ENCODE measurements around the gene ACTR8. TPM values are rescaled to one million over a fixed set of nuclear protein-coding genes. Genes with fewer than 3 reads are reported as not detected.

The ACTR8 gene
- total RNA-seq, 1 donor from 2014 or later, result 47.3 TPM

- intact Hi-C loops (cut with micrococcal nuclease), result loop anchor here (10.0 kb wide), 1 partner anchor 1176 kb away; the partner anchor contains the start of genes GLT8D1 and SPCS1
Observed at GRCh38 chr3:53880396-53881345, 1.3 kb downstream of the ACTR8 start.

- intact Hi-C loops (cut with micrococcal nuclease), result no loop called here
Observed at GRCh38 chr3:53865732-53866499, 16.0 kb downstream of the ACTR8 start.

GRCh38 chr3:53863145-53863544 is 18.8 kb downstream of the ACTR8 start:
- intact Hi-C loops (cut with micrococcal nuclease), result no loop called here

- intact Hi-C loops (cut with micrococcal nuclease), result no loop called here
Observed at GRCh38 chr3:53862241-53862640, 19.7 kb downstream of the ACTR8 start.

- intact Hi-C loops (cut with micrococcal nuclease), result no loop called here
Observed at GRCh38 chr3:53860196-53860595, 21.8 kb downstream of the ACTR8 start.

GRCh38 chr3:53859178-53859577 is 22.8 kb downstream of the ACTR8 start:
- intact Hi-C loops (cut with micrococcal nuclease), result no loop called here

- intact Hi-C loops (cut with micrococcal nuclease), result no loop called here
Observed at GRCh38 chr3:53858096-53858741, 23.7 kb downstream of the ACTR8 start.

GRCh38 chr3:53856964-53857363 is 25.0 kb downstream of the ACTR8 start:
- intact Hi-C loops (cut with micrococcal nuclease), result no loop called here

GRCh38 chr3:53850895-53851294 is 31.1 kb downstream of the ACTR8 start:
- intact Hi-C loops (cut with micrococcal nuclease), result no loop called here

- intact Hi-C loops (cut with micrococcal nuclease), result loop anchor here (2.0 kb wide), 1 partner anchor 97 kb away; no protein-coding TSS in a partner anchor
Observed at GRCh38 chr3:53849916-53850315, 32.0 kb downstream of the ACTR8 start.

GRCh38 chr3:53846851-53847155 is 35.1 kb downstream of the ACTR8 start:
- intact Hi-C loops (cut with micrococcal nuclease), result no loop called here

GRCh38 chr3:53846134-53846850 is 35.7 kb downstream of the ACTR8 start, which contains the start of the genes CHDH and IL17RB:
CHDH (minus strand) TSS chr3:53846419; CDS start chr3:53824008, 22,411 bp downstream.
IL17RB (plus strand) TSS chr3:53846568; CDS start chr3:53846589, 21 bp downstream.
- intact Hi-C loops (cut with micrococcal nuclease), result no loop called here

- intact Hi-C loops (cut with micrococcal nuclease), result no loop called here
Observed at GRCh38 chr3:53845881-53846133, 36.1 kb downstream of the ACTR8 start.

- intact Hi-C loops (cut with micrococcal nuclease), result no loop called here
Observed at GRCh38 chr3:53845103-53845880, 36.7 kb downstream of the ACTR8 start.

GRCh38 chr3:53844262-53845102 is 37.5 kb downstream of the ACTR8 start:
- intact Hi-C loops (cut with micrococcal nuclease), result no loop called here

GRCh38 chr3:53843195-53844177 is 38.5 kb downstream of the ACTR8 start:
- intact Hi-C loops (cut with micrococcal nuclease), result loop anchor here (1.0 kb wide), 1 partner anchor 22 kb away; no protein-coding TSS in a partner anchor

GRCh38 chr3:53842436-53843194 is 39.3 kb downstream of the ACTR8 start:
- intact Hi-C loops (cut with micrococcal nuclease), result loop anchor here (1.0 kb wide), 1 partner anchor 21 kb away; no protein-coding TSS in a partner anchor

Measured in T-helper 1 cell treated with Interleukin-12 subunit alpha and Interleukin-12 subunit beta and Interleukin-4 antibody, amounts not matched to agents 30 ng/mL and 1 ng/mL, for 36 hours (primary cell).